Prostate gland (tissue), 2 donors: Measurements from ENCODE around the gene HNRNPDL. TPM values are rescaled to one million over a fixed set of nuclear protein-coding genes. Genes with fewer than 3 reads are reported as not detected.
"Not testable (repeated sequence)": the region's sequence is repeated elsewhere in the genome, so short reads cannot be mapped to it uniquely, and the experiment has no call there.

ENCODE experiments used
- DNase-seq: peaks from one replicate; pipeline ENCODE4 v3.0.0-alpha.2; 2019; ENCODE audit warnings: low spot score
- H3K27ac ChIP-seq, 2 donors: fragments of 200-600 bp; sonication (generic); 2 replicates each; pipeline ENCODE4 v1.5.1; 2017 to 2019
- H3K27me3 ChIP-seq: fragments of 200-600 bp; sonication (generic); replicated peaks from 2 replicates; pipeline ENCODE4 v1.5.1; 2019; ENCODE audit not compliant: insufficient read depth
- H3K36me3 ChIP-seq, 2 donors: fragments of 200-600 bp; sonication (generic); 1 replicate in 1 of 2; 2 replicates in 1 of 2; pipeline versions ENCODE4 v1.5.1 to v1.8.1; 2017 to 2019
- H3K4me1 ChIP-seq: fragments of 200-600 bp; sonication (generic); replicated peaks from 2 replicates; pipeline ENCODE4 v1.5.1; 2019
- H3K4me3 ChIP-seq, 2 donors: fragments of 200-600 bp; sonication (generic); 2 replicates each; pipeline ENCODE4 v1.5.1; 2017 to 2019
- H3K9me3 ChIP-seq: fragments of 200-600 bp; sonication (generic); 2 replicates; pipeline ENCODE4 v1.5.1; 2017
- CTCF ChIP-seq, 4 experiments: fragments of 200-600 bp in 2 of 4; fragments of 450-650 bp in 2 of 4; sonication (generic) in 2 of 4; IDR thresholded peaks; 1 replicate in 3 of 4; 2 replicates in 1 of 4; pipeline ENCODE4 v1.5.1; 2016 to 2019; ENCODE audit warnings: antibody characterized with exemption in 4 of 4, mild to moderate bottlenecking in 2 of 4, moderate library complexity in 2 of 4
- POLR2A ChIP-seq: fragments of 450-650 bp; IDR thresholded peaks from one replicate; pipeline ENCODE4 v1.6.1; 2016; ENCODE audit warnings: antibody characterized with exemption, mild to moderate bottlenecking
- POLR2AphosphoS5 ChIP-seq: sonication (generic); formaldehyde crosslinking; IDR thresholded peaks from one replicate; pipeline ENCODE4 v1.6.1; 2017; ENCODE audit warnings: antibody characterized with exemption
- WGBS: methylation state at CpG from one replicate; pipeline ENCODE4 v1.1.5; 2018; 5-methylcytosine and 5-hydroxymethylcytosine counted together
- intact Hi-C: fragments of 100-400 bp; cut with DNase I; formaldehyde crosslinking; loops from one replicate; pipeline ENCODE4 v1.14.2; 2022
- total RNA-seq, 2 donors: library from RNA; depleted of rRNA; stranded (reverse); fragments of >200 nt; gene quantifications; one replicate each; pipeline ENCODE4 v1.1.0, GENCODE V29; 2016

Gene HNRNPDL
- total RNA-seq, 2 donors from 2014 or later = 158 to 177 TPM

- intact Hi-C loops = no loop called here
Measured at GRCh38 chr4:82415922-82416365, 14.3 kb downstream of the HNRNPDL start.

GRCh38 chr4:82415061-82415460 lies 15.2 kb downstream of the HNRNPDL start:
- H3K27ac ChIP-seq, intact Hi-C loops, H3K4me1 ChIP-seq, H3K4me3 ChIP-seq, H3K36me3 ChIP-seq, H3K9me3 ChIP-seq, H3K27me3 ChIP-seq, DNase-seq: not testable (repeated sequence)
- 93% methylated on average over 11 of the region's 11 CpGs for WGBS

More at GRCh38 chr4:82415922-82416365, 14.3 kb downstream of the HNRNPDL start:
- no peaks in the 10 kb centered on the region for H3K27me3 ChIP-seq
- no peak overlapping the region for H3K27ac ChIP-seq
- H3K4me3 ChIP-seq = no peak overlapping the region
- DNase-seq = no peak
- 88% methylated on average over 12 of the region's 12 CpGs for WGBS
- H3K4me1 ChIP-seq = no peaks in the 10 kb centered on the region
- no peaks in the 10 kb centered on the region for H3K36me3 ChIP-seq
- TF ChIP-seq POLR2AphosphoS5 (no peak), POLR2A (no peak), CTCF (IDR thresholded peaks at IDR 0.05) (no peak)
- no peaks in the 10 kb centered on the region for H3K9me3 ChIP-seq

- Histone ChIP-seq H3K4me1 (no peaks in the 10 kb centered on the region), H3K9me3 (no peaks in the 10 kb centered on the region), H3K27me3 (no peaks in the 10 kb centered on the region), H3K4me3 (no peak overlapping the region), H3K27ac (no peak overlapping the region), H3K36me3 (no peaks in the 10 kb centered on the region)
- DNase-seq = no peak
- 53% methylated on average over 1 of the region's 1 CpG for WGBS
- no peak for TF ChIP-seq POLR2A
- no peak for TF ChIP-seq CTCF (IDR thresholded peaks at IDR 0.05)
- no peak for TF ChIP-seq POLR2AphosphoS5
- intact Hi-C loops = no loop called here
Measured at GRCh38 chr4:82403725-82404124, 26.5 kb downstream of the HNRNPDL start.

- no peak overlapping the region for H3K4me3 ChIP-seq
- no peak overlapping the region for H3K27ac ChIP-seq
- no peaks in the 10 kb centered on the region for H3K9me3 ChIP-seq
- TF ChIP-seq POLR2AphosphoS5 (no peak), CTCF (IDR thresholded peaks at IDR 0.05) (no peak), POLR2A (no peak)
- 92% methylated on average over 17 of the region's 17 CpGs for WGBS
- no peaks in the 10 kb centered on the region for H3K27me3 ChIP-seq
- intact Hi-C loops = no loop called here
- H3K36me3 ChIP-seq = no peaks in the 10 kb centered on the region
- no peaks in the 10 kb centered on the region for H3K4me1 ChIP-seq
- DNase-seq = no peak
Measured at GRCh38 chr4:82402196-82402775, 28.0 kb downstream of the HNRNPDL start.

DNA sequence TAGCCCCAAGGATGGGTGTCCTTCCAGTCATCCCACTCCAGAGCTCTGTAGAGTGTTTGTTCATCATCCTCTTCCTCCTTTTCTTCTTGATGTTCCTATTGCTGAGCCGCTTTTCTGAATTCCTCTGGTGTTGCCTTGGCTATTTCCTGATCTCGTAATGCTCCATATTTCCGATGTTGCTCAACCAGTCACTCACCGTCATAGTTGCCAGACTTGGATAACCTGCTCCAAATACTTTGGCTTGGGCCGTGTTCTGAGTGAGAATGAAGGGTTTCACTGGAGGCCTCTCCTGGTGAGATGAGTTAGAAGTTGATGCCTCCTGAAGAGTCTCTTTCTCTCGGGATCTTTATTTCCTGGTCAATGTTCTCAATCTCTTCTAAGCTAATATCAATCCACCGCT lies 28.7 kb downstream of the HNRNPDL start:
- Histone ChIP-seq H3K27ac (no peak overlapping the region), H3K36me3 (no peaks in the 10 kb centered on the region), H3K9me3 (no peaks in the 10 kb centered on the region), H3K4me3 (no peak overlapping the region), H3K4me1 (no peaks in the 10 kb centered on the region), H3K27me3 (no peaks in the 10 kb centered on the region)
- TF ChIP-seq POLR2A = no peak
- TF ChIP-seq POLR2AphosphoS5 = no peak
- no peak for TF ChIP-seq CTCF (IDR thresholded peaks at IDR 0.05)
- DNase-seq = no peak
- WGBS = 92% methylated on average over 7 of the region's 7 CpGs
- intact Hi-C loops = no loop called here
